Osteoblast (primary cell): ENCODE data around the gene TRMT1L. TPM values are rescaled to one million over a fixed set of nuclear protein-coding genes. Genes with fewer than 3 reads are reported as not detected.

Experiments used
- DNase-seq: peaks from one replicate; pipeline ENCODE4 v3.0.0; 2011; ENCODE audit warnings: low spot score, mixed read lengths; ENCODE audit not compliant: insufficient read length; ENCODE audit errors: missing footprints
- H2AFZ ChIP-seq: 2 replicates; pipeline ENCODE4 v1.6.0; 2011; ENCODE audit warnings: mild to moderate bottlenecking, low read length
- H3K27ac ChIP-seq: 2 replicates; pipeline ENCODE4 v1.5.1; 2011; ENCODE audit warnings: mild to moderate bottlenecking, low read depth, low read length, moderate library complexity
- H3K27me3 ChIP-seq: 2 replicates; pipeline ENCODE4 v1.6.0; 2012; ENCODE audit warnings: mild to moderate bottlenecking, control low read depth, inconsistent platforms, low read length, moderate library complexity; ENCODE audit not compliant: insufficient read depth
- H3K36me3 ChIP-seq: 2 replicates; pipeline ENCODE4 v1.5.1; 2011; ENCODE audit warnings: mild to moderate bottlenecking, low read length, control low read depth, moderate library complexity; ENCODE audit not compliant: insufficient read depth
- H3K4me1 ChIP-seq: 2 replicates; pipeline ENCODE4 v1.5.1; 2011; ENCODE audit warnings: mild to moderate bottlenecking, low read length, control low read depth, moderate library complexity; ENCODE audit not compliant: insufficient read depth
- H3K4me2 ChIP-seq: 2 replicates; pipeline ENCODE4 v1.6.0; 2011; ENCODE audit warnings: mild to moderate bottlenecking, low read length; ENCODE audit not compliant: insufficient read depth
- H3K4me3 ChIP-seq: fragments of 200-600 bp; sonication (generic); 3 replicates; pipeline ENCODE4 v1.5.1; 2012; ENCODE audit warnings: mild to moderate bottlenecking, low read length, inconsistent platforms; ENCODE audit not compliant: insufficient read depth
- H3K79me2 ChIP-seq: 2 replicates; pipeline ENCODE4 v1.6.0; 2012; ENCODE audit warnings: mild to moderate bottlenecking, low read length, control low read depth, inconsistent platforms; ENCODE audit not compliant: insufficient read depth
- H3K9me3 ChIP-seq: 2 replicates; pipeline ENCODE4 v1.5.1; 2011; ENCODE audit warnings: low read depth, low read length, control low read depth
- H4K20me1 ChIP-seq: 2 replicates; pipeline ENCODE4 v1.6.0; 2012; ENCODE audit warnings: mild to moderate bottlenecking, low read length, control low read depth; ENCODE audit not compliant: insufficient read depth
- total RNA-seq: library from RNA; depleted of rRNA; stranded (reverse); fragments of >200 nt; gene quantifications from 2 replicates; pipeline ENCODE4 v1.2.3, GENCODE V29; 2012
- TF ChIP-seq, protein P1 (sequence below): IDR thresholded peaks from 2 replicates; pipeline ENCODE4 v1.5.1; 2011; ENCODE audit warnings: mild to moderate bottlenecking, low read depth, low read length, moderate library complexity; ENCODE audit errors: extremely low read depth

TRMT1L gene
- total RNA-seq, 1 donor: 12.3 TPM

- H3K79me2 ChIP-seq: no peaks in the 10 kb centered on the region
- H3K27me3 ChIP-seq: no peaks in the 10 kb centered on the region
- no peak overlapping the region for H3K27ac ChIP-seq
- H2AFZ ChIP-seq: peak overlapping the region; percentile 74
- H3K4me2 ChIP-seq: peak overlapping the region; percentile 53
- TF ChIP-seq, protein P1, sequence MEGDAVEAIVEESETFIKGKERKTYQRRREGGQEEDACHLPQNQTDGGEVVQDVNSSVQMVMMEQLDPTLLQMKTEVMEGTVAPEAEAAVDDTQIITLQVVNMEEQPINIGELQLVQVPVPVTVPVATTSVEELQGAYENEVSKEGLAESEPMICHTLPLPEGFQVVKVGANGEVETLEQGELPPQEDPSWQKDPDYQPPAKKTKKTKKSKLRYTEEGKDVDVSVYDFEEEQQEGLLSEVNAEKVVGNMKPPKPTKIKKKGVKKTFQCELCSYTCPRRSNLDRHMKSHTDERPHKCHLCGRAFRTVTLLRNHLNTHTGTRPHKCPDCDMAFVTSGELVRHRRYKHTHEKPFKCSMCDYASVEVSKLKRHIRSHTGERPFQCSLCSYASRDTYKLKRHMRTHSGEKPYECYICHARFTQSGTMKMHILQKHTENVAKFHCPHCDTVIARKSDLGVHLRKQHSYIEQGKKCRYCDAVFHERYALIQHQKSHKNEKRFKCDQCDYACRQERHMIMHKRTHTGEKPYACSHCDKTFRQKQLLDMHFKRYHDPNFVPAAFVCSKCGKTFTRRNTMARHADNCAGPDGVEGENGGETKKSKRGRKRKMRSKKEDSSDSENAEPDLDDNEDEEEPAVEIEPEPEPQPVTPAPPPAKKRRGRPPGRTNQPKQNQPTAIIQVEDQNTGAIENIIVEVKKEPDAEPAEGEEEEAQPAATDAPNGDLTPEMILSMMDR: peak; percentile 85
- H3K36me3 ChIP-seq: no peaks in the 10 kb centered on the region
- H4K20me1 ChIP-seq: no peaks in the 10 kb centered on the region
- DNase-seq: peak; percentile 73
- no peak overlapping the region for H3K4me3 ChIP-seq
- H3K4me1 ChIP-seq: no peaks in the 10 kb centered on the region
- H3K9me3 ChIP-seq: no peaks in the 10 kb centered on the region
Observed at GRCh38 chr1:185170291-185170848, 13.6 kb upstream of the TRMT1L start.

DNA sequence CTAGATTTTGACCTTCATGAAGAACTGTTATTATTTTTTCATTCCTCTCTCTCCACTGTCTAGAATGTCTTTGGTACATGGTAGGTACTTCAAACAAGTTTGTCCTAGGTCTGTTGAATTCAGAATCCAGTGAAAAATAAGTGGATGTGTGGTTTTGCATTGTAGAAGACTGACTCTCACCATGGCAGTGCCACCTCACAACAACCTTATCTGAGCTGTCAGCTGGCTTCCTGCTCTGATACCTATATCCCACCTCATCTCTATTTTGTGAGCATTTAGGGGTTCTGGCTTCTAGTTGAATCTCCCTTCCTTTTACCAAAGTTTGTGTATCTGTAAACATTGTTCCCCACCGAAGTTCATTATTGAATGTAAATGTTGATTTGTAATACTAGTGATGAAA is 9.4 kb upstream of the TRMT1L start:
- no peaks in the 10 kb centered on the region for H3K79me2 ChIP-seq
- H3K27ac ChIP-seq: no peak overlapping the region
- no peaks in the 10 kb centered on the region for H3K27me3 ChIP-seq
- no peaks in the 10 kb centered on the region for H3K9me3 ChIP-seq
- TF ChIP-seq, protein P1: no peak
- no peak overlapping the region for H3K4me3 ChIP-seq
- no peak for DNase-seq
- no peaks in the 10 kb centered on the region for H4K20me1 ChIP-seq
- no peaks in the 10 kb centered on the region for H3K36me3 ChIP-seq
- H2AFZ ChIP-seq: no peak overlapping the region
- H3K4me2 ChIP-seq: no peak overlapping the region
- H3K4me1 ChIP-seq: no peaks in the 10 kb centered on the region

- H3K79me2 ChIP-seq: peaks cover 13% of the 10 kb centered on the region
- no peaks in the 10 kb centered on the region for H4K20me1 ChIP-seq
- H3K36me3 ChIP-seq: no peaks in the 10 kb centered on the region
- no peak overlapping the region for H3K4me3 ChIP-seq
- H3K27me3 ChIP-seq: no peaks in the 10 kb centered on the region
- H3K9me3 ChIP-seq: no peaks in the 10 kb centered on the region
- TF ChIP-seq, protein P1: no peak
- H2AFZ ChIP-seq: no peak overlapping the region
- no peak for DNase-seq
- H3K4me2 ChIP-seq: no peak overlapping the region
- H3K4me1 ChIP-seq: peaks cover 4% of the 10 kb centered on the region
- no peak overlapping the region for H3K27ac ChIP-seq
Observed at GRCh38 chr1:185162491-185162890, 5.7 kb upstream of the TRMT1L start.

GRCh38 chr1:185159966-185160365 is 3.2 kb upstream of the TRMT1L start:
- no peaks in the 10 kb centered on the region for H3K27me3 ChIP-seq
- no peak for DNase-seq
- no peaks in the 10 kb centered on the region for H3K9me3 ChIP-seq
- H3K36me3 ChIP-seq: no peaks in the 10 kb centered on the region
- peaks cover 10% of the 10 kb centered on the region for H3K4me1 ChIP-seq
- H3K4me2 ChIP-seq: peak overlapping the region; percentile 33
- no peaks in the 10 kb centered on the region for H4K20me1 ChIP-seq
- no peak overlapping the region for H3K4me3 ChIP-seq
- H3K79me2 ChIP-seq: peaks cover 24% of the 10 kb centered on the region
- H3K27ac ChIP-seq: no peak overlapping the region
- no peak overlapping the region for H2AFZ ChIP-seq
- TF ChIP-seq, protein P1: no peak
